K562 (cell line): ENCODE results near the gene ACR. TPM values are rescaled to one million over a fixed set of nuclear protein-coding genes. Genes with fewer than 3 reads are reported as not detected.

ENCODE experiments used
- ATAC-seq: fragments of 200-7000 bp; cut with Tn5 transposase; 3 replicates; pipeline ENCODE4 v1.9.1; 2020; ENCODE audit warnings: moderate library complexity
- BruUV-seq: library from RNA; stranded (reverse); fragments of 400-500 nt; replicated peaks from 2 replicates; lab custom pipeline; 2021; lab: Mats Ljungman, UMichigan
- CTCF ChIA-PET: fragments of 300-600 bp; formaldehyde crosslinking; extraction: SDS; loops from one replicate; lab custom pipeline; 2021; ENCODE audit warnings: low intra/inter-chr PET ratio; lab: Yijun Ruan, JAX
- POLR2A ChIA-PET: fragments of 300-600, 350-650 bp; sonication (Branson Sonifier 250); formaldehyde crosslinking; extraction: SDS; loops from one replicate; lab custom pipeline; 2021; ENCODE audit warnings: antibody characterized with exemption, inconsistent platforms; lab: Yijun Ruan, JAX
- DNase-seq, 4 experiments: peaks; one replicate each; pipeline versions ENCODE4 v3.0.0 to v3.0.0-alpha.2; 2011 to 2018; ENCODE audit warnings: low spot score in 3 of 4, mixed read lengths in 3 of 4; ENCODE audit errors: extremely low read depth in 1 of 4
- FAIRE-seq: peaks from 2 replicates; lab custom pipeline; 2011; peaks lifted over from hg19 to GRCh38; lab: Jason Lieb, UNC
- H2AFZ ChIP-seq: 2 replicates; pipeline ENCODE4 v1.6.0; 2011; ENCODE audit warnings: low read depth, low read length, control low read depth, inconsistent platforms
- H3K27ac ChIP-seq: fragments of 200-600 bp; 3 replicates; pipeline ENCODE4 v1.8.0; 2011; ENCODE audit warnings: low read depth, mild to moderate bottlenecking, control low read depth, inconsistent platforms, low read length, moderate library complexity, mixed read lengths; ENCODE audit errors: extremely low read depth
- H3K27me3 ChIP-seq, 2 experiments: fragments of 300-600 bp in 1 of 2; 2 replicates in 1 of 2; 3 replicates in 1 of 2; pipeline versions ENCODE4 v1.6.0 to v1.8.0; 2011; ENCODE audit warnings: inconsistent platforms in 2 of 2, low read length in 2 of 2, mild to moderate bottlenecking in 1 of 2, mixed read lengths in 1 of 2, moderate library complexity in 1 of 2; ENCODE audit not compliant: control insufficient read depth in 2 of 2, insufficient read depth in 2 of 2
- H3K36me3 ChIP-seq: fragments of 300-600 bp; 3 replicates; pipeline ENCODE4 v1.8.0; 2011; ENCODE audit warnings: mild to moderate bottlenecking, low read length, inconsistent platforms; ENCODE audit not compliant: control insufficient read depth, insufficient read depth
- H3K4me1 ChIP-seq, 2 experiments: fragments of 200-600 bp in 1 of 2; replicated peaks in 1 of 2; 2 replicates in 1 of 2; 3 replicates in 1 of 2; pipeline versions ENCODE4 v1.5.1 to v1.8.0; 2011; ENCODE audit warnings: inconsistent platforms in 2 of 2, low read length in 2 of 2, mild to moderate bottlenecking in 1 of 2, mixed read lengths in 1 of 2, moderate library complexity in 1 of 2; ENCODE audit not compliant: control insufficient read depth in 2 of 2, insufficient read depth in 2 of 2
- H3K4me2 ChIP-seq: 2 replicates; pipeline ENCODE4 v1.6.1; 2011; ENCODE audit warnings: low read length, control low read depth, inconsistent platforms, mixed read lengths; ENCODE audit not compliant: insufficient read depth
- H3K4me3 ChIP-seq: fragments of 200-600 bp; sonication (generic), shearing (Covaris generic); 2 replicates; pipeline ENCODE4 v1.5.1; 2016; ENCODE audit warnings: control low read depth, inconsistent platforms
- H3K79me2 ChIP-seq: fragments of 200-600 bp; 3 replicates; pipeline ENCODE4 v1.8.0; 2011; ENCODE audit warnings: low read length, inconsistent platforms; ENCODE audit not compliant: control insufficient read depth, insufficient read depth
- H3K9ac ChIP-seq, 2 experiments: 2 replicates each; pipeline versions ENCODE4 v1.6.0 to v1.6.1; 2011; ENCODE audit warnings: low read depth in 2 of 2, low read length in 2 of 2, control low read depth in 1 of 2, inconsistent platforms in 1 of 2, mild to moderate bottlenecking in 1 of 2, mixed read lengths in 1 of 2; ENCODE audit not compliant: insufficient read depth in 1 of 2
- H3K9me1 ChIP-seq: one replicate; pipeline ENCODE4 v1.6.0; 2011; ENCODE audit warnings: inconsistent platforms, mild to moderate bottlenecking, low read length, moderate library complexity; ENCODE audit not compliant: control insufficient read depth, insufficient read depth
- H3K9me3 ChIP-seq: replicated peaks from 2 replicates; pipeline ENCODE4 v1.5.1; 2011; ENCODE audit warnings: low read depth, low read length, inconsistent platforms; ENCODE audit not compliant: control insufficient read depth, insufficient read depth
- H4K20me1 ChIP-seq: replicated peaks from 2 replicates; pipeline ENCODE4 v1.6.1; 2011; ENCODE audit warnings: low read length, inconsistent platforms, mixed read lengths; ENCODE audit not compliant: control insufficient read depth, insufficient read depth
- C11orf30 ChIP-seq: fragments of 450-650 bp; IDR thresholded peaks from 2 replicates; pipeline ENCODE4 v1.6.1; 2016; ENCODE audit warnings: low read depth, mild to moderate bottlenecking
- CBX5 ChIP-seq: IDR thresholded peaks from 2 replicates; pipeline ENCODE4 v1.6.1; 2014; ENCODE audit warnings: low read depth, borderline replicate concordance
- CHD1 ChIP-seq: fragments of 200-600 bp; sonication (generic); IDR thresholded peaks from one replicate; pipeline ENCODE4 v1.6.1; 2012; ENCODE audit warnings: mild to moderate bottlenecking, moderate library complexity, low read length, inconsistent platforms
- DLX4 ChIP-seq: fragments of 250-450 bp; sonication (Bioruptor Pico); IDR thresholded peaks from 2 replicates; pipeline ENCODE4 v1.6.1; 2021; ENCODE audit warnings: mild to moderate bottlenecking
- E2F8 ChIP-seq: fragments of 450-650 bp; IDR thresholded peaks from 2 replicates; pipeline ENCODE4 v1.7.1; 2018; ENCODE audit warnings: mild to moderate bottlenecking, low read depth; ENCODE audit not compliant: partially characterized antibody
- HDAC6 ChIP-seq: IDR thresholded peaks from 2 replicates; pipeline ENCODE4 v1.6.1; 2012; ENCODE audit warnings: low read depth, mild to moderate bottlenecking, control low read depth, inconsistent platforms, low read length, moderate library complexity
- KDM5B ChIP-seq: fragments of 200-600 bp; sonication (generic); IDR thresholded peaks from 2 replicates; pipeline ENCODE4 v1.6.1; 2012; ENCODE audit warnings: low read depth, mild to moderate bottlenecking, moderate library complexity, low read length, control low read depth, inconsistent platforms; ENCODE audit not compliant: insufficient replicate concordance
- NR2F6 ChIP-seq: fragments of 450-650 bp; formaldehyde crosslinking; IDR thresholded peaks from 2 replicates; pipeline ENCODE4 v1.4.0; 2020; ENCODE audit warnings: mild to moderate bottlenecking
- PHF21A ChIP-seq: fragments of 450-650 bp; IDR thresholded peaks from 2 replicates; pipeline ENCODE4 v1.6.1; 2017; ENCODE audit warnings: low read depth, borderline replicate concordance
- POLR2G ChIP-seq: fragments of 200-400 bp; formaldehyde crosslinking; IDR thresholded peaks from 2 replicates; pipeline ENCODE4 v1.6.1; 2017; ENCODE audit warnings: low read depth, mild to moderate bottlenecking, antibody characterized with exemption, low read length, moderate library complexity
- RBFOX2 ChIP-seq: fragments of 200-400 bp; formaldehyde crosslinking; IDR thresholded peaks from 2 replicates; pipeline ENCODE4 v1.6.1; 2017; ENCODE audit warnings: low read depth, mild to moderate bottlenecking, low read length, moderate library complexity
- SRSF7 ChIP-seq: fragments of 200-400 bp; formaldehyde crosslinking; optimal IDR thresholded peaks from 2 replicates; pipeline ENCODE3; 2017; ENCODE audit warnings: mild to moderate bottlenecking, low read depth, low read length
- TFE3 ChIP-seq: fragments of 450-650 bp; formaldehyde crosslinking; IDR thresholded peaks from 2 replicates; pipeline ENCODE4 v1.4.0; 2020; ENCODE audit warnings: mild to moderate bottlenecking, mixed read lengths
- TGIF2 ChIP-seq: sonication (generic); formaldehyde crosslinking; IDR thresholded peaks from 2 replicates; pipeline ENCODE4 v1.8.1; 2022; ENCODE audit warnings: mild to moderate bottlenecking, missing genetic modification reagents, moderate library complexity
- TRIM25 ChIP-seq: fragments of 450-650 bp; IDR thresholded peaks from 2 replicates; pipeline ENCODE4 v1.7.0; 2016; ENCODE audit warnings: borderline replicate concordance
- ZNF133 ChIP-seq: fragments of 250-450 bp; sonication (Bioruptor Pico); IDR thresholded peaks from 2 replicates; pipeline ENCODE4 v1.4.0; 2020; ENCODE audit warnings: mild to moderate bottlenecking
- ZNF143 ChIP-seq: sonication (generic); formaldehyde crosslinking; IDR thresholded peaks from 2 replicates; pipeline ENCODE4 v1.9.0; 2022; ENCODE audit warnings: mild to moderate bottlenecking, missing genetic modification reagents
- ZNF699 ChIP-seq: fragments of 250-450 bp; sonication (Bioruptor Pico); IDR thresholded peaks from 2 replicates; pipeline ENCODE4 v1.8.0; 2021; ENCODE audit warnings: mild to moderate bottlenecking, moderate library complexity; ENCODE audit not compliant: insufficient replicate concordance
- WGBS: fragments of 100-300 bp; shearing (Covaris generic); methylation state at CpG from one replicate; pipeline ENCODE4 v1.1.6; 2016; ENCODE audit warnings: low coverage, mixed read lengths; ENCODE audit not compliant: insufficient coverage; ENCODE audit errors: missing lambda C conversion rate; 5-methylcytosine and 5-hydroxymethylcytosine counted together
- in situ Hi-C: fragments of 300-500 bp; cut with MboI; formaldehyde crosslinking; loops from 4 replicates; pipeline ENCODE4 v1.15.0; 2018; ENCODE audit warnings: inconsistent platforms, mixed read lengths
- intact Hi-C: fragments of 100-400 bp; cut with micrococcal nuclease; formaldehyde crosslinking; loops from 2 replicates; pipeline ENCODE4 v1.14.2; 2022
- polyA plus RNA-seq, 8 experiments: library from polyadenylated mRNA; depleted of rRNA in 4 of 8; stranded (reverse) in 5 of 8; unstranded in 3 of 8; fragments of >200 nt; fragmentation: Nextera tagmentation in 2 of 8; fragmentation: Illumina TruSeq in 1 of 8; extraction: Ambion mirVana in 2 of 8; extraction: Trizol in 1 of 8; gene quantifications; 2 replicates each; pipeline versions ENCODE4 v1.2.1 to v1.2.3, GENCODE V29; 2011 to 2014; ENCODE audit warnings: inconsistent platforms in 1 of 8, missing spikeins in 1 of 8
- total RNA-seq, 7 experiments: library from RNA; depleted of rRNA in 6 of 7; stranded (reverse); fragments of >200 nt in 6 of 7; fragmentation: Illumina TruSeq in 2 of 7; extraction: Trizol in 2 of 7; gene quantifications; 2 replicates each; pipeline versions ENCODE4 v1.2.1 to v1.2.3, GENCODE V29; 2011 to 2021; ENCODE audit warnings: low replicate concordance in 1 of 7

Gene ACR
- total and polyA plus RNA-seq, 9 of the 15 experiments (the other 6 are each of a cell fraction or from before 2014, with no cell fraction given): not detected

GRCh38 chr22:50739894-50740293 is 1.9 kb downstream of the ACR start:
- no peaks in the 10 kb centered on the region for H3K36me3 ChIP-seq
- H3K4me3 ChIP-seq: no peak overlapping the region
- intact Hi-C loops (no loop called here), in situ Hi-C loops (no loop called here)
- BruUV-seq: no TSS peak
- FAIRE-seq (no peak), DNase-seq (no peak), ATAC-seq (no peak)
- no peak overlapping the region for H3K27ac ChIP-seq
- H3K4me1 ChIP-seq: no peaks in the 10 kb centered on the region; a peak in 2 of 5 replicates
- POLR2A ChIA-PET: no interaction called here
- peaks cover 4 to 40% of the 10 kb centered on the region in 2 experiments; a peak in 4 of 5 replicates for H3K27me3 ChIP-seq
- WGBS: 2% methylated on average over 12 of the region's 12 CpGs
- no peak overlapping the region for H3K4me2 ChIP-seq
- no peak overlapping the region for H3K9ac ChIP-seq
- no peaks in the 10 kb centered on the region for H3K9me3 ChIP-seq
- no peaks in the 10 kb centered on the region for H4K20me1 ChIP-seq
- no peak overlapping the region for H2AFZ ChIP-seq
- CTCF ChIA-PET: no interaction called here
- H3K79me2 ChIP-seq: no peaks in the 10 kb centered on the region
- H3K9me1 ChIP-seq: no peaks in the 10 kb centered on the region
- no peak for TF ChIP-seq ZNF143
- TF ChIP-seq NR2F6 (CRISPR knock-in tag): no peak
- TF ChIP-seq SRSF7: no peak
- TF ChIP-seq TGIF2 (CRISPR knock-in tag): no peak
- no peak for TF ChIP-seq ZNF699 (CRISPR knock-in tag)
- no peak for TF ChIP-seq KDM5B
- no peak for TF ChIP-seq ZNF133 (CRISPR knock-in tag)
- TF ChIP-seq C11orf30: no peak
- no peak for TF ChIP-seq DLX4 (CRISPR knock-in tag)
- no peak for TF ChIP-seq CHD1
- no peak for TF ChIP-seq PHF21A
- no peak for TF ChIP-seq CBX5
- no peak for TF ChIP-seq RBFOX2
- TF ChIP-seq POLR2G: no peak
- no peak for TF ChIP-seq E2F8
- no peak for TF ChIP-seq TRIM25
- no peak for TF ChIP-seq HDAC6
- peak; percentile 79 for TF ChIP-seq TFE3 (CRISPR knock-in tag)
